Measurements from ENCODE around the gene CUX1.
"Not testable (repeated sequence)": the region's sequence is repeated elsewhere in the genome, so short reads cannot be mapped to it uniquely, and the experiment has no call there.

The CUX1 gene

DNA sequence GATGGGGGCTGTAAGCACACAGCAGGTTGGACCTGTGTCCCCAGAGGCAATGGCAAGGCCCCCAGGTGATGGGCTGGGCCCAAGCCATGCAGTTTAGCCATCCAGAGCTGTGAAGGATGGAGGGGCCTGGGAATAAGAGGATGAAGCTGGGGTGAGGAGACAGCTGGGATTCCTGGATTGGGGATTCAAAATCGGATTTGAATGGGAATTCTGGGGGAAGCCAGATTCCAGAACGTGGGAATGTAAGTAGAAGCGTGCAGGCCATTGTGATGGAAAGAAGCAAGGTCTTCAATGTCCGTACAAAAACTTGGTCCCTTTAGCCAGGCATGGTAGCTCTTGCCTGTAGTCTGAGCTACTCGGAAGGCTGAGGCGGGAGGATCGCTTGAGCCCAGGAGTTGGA lies 479.1 kb downstream of the CUX1 start:
- no peak for DNase-seq

DNA sequence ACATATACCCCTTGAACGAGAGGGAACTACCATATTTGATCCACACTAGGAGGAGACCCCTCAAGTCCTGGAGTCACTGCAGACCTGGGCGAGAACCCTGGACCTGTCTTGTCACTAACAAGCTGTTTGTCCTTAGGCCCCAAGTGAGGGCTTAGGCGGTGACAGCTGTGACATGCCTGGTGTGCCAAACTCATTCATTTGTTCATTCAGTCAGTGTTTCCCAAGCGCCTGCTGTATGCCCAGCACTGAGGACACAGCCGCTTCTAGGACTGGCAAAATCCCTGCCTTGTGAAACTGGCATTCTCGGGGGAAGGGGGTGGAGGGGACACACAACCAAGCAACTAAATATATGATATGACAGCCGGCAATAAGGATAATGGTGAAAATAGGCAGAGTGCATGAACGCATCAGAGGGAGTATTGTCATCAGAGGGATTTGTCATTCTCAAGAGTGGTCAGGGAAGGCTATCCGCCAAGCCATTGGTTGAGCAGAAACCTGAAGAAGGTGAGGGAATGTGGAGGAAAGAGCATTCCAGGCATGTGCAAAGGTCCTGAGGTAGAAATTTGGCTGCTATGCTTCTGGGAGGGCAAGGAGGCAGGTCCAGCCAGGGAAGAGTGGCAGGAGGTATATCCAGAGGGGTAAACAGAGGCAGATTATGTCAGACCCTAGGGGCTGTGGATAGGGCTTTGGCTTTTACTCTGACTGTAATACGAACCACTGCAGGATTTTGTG lies 480.2 kb downstream of the CUX1 start:
- DNase-seq, result no peak

DNA sequence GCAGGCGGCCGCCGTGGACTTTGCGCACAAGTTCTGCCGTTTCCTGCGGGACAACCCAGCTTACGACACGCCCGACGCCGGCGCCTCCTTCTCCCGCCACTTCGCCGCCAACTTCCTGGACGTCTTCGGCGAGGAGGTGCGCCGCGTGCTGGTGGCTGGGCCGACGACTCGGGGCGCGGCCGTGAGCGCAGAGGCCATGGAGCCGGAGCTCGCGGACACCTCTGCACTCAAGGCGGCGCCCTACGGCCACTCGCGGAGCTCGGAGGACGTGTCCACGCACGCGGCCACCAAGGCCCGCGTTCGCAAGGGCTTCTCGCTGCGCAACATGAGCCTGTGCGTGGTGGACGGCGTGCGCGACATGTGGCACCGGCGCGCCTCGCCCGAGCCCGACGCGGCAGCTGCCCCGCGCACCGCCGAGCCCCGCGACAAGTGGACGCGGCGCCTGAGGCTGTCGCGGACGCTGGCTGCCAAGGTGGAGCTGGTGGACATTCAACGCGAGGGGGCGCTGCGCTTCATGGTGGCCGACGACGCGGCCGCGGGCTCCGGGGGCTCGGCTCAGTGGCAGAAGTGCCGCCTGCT lies 483.3 kb downstream of the CUX1 start:
- no peak for DNase-seq

DNA sequence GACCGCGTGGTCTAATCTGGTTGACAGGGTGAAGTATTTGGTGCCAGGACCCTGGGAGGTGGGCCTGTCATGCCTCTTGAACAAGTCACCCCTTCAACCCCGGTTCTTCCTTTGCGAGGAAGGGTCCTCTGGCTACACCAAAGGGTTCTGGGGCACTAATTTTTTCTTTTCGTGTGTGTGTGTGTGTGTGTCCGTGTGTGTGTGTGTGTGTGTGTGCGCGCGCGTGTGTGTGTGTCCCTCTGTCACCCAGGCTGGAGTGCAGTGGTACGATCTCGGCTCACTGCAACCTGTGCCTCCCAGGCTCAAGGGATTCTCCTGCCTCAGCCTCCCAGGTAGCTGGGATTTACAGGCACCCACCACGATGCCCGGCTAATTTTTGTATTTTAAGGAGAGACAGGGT lies 483.9 kb downstream of the CUX1 start:
- DNase-seq, result not testable (repeated sequence)

DNA sequence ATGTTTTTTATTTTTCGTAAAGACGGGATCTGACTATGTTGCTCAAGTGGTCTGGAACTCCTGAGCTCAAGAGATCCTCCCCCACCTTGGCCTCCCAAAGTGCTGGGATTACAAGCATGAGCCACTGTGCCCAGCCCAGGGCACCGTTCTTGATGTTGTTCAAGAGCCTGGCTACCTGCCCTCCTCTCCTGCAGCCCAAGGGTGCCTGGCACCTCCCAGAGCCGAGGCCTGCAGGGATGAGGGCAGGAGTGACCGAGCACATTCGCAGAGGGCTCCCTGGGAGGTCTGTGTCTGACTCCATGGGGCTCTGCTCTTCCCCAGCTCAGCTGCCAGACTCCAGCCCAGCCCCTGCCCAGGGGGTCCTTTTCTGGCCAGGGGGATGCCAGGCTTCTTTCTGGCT lies 484.6 kb downstream of the CUX1 start:
- DNase-seq, result no peak

DNA sequence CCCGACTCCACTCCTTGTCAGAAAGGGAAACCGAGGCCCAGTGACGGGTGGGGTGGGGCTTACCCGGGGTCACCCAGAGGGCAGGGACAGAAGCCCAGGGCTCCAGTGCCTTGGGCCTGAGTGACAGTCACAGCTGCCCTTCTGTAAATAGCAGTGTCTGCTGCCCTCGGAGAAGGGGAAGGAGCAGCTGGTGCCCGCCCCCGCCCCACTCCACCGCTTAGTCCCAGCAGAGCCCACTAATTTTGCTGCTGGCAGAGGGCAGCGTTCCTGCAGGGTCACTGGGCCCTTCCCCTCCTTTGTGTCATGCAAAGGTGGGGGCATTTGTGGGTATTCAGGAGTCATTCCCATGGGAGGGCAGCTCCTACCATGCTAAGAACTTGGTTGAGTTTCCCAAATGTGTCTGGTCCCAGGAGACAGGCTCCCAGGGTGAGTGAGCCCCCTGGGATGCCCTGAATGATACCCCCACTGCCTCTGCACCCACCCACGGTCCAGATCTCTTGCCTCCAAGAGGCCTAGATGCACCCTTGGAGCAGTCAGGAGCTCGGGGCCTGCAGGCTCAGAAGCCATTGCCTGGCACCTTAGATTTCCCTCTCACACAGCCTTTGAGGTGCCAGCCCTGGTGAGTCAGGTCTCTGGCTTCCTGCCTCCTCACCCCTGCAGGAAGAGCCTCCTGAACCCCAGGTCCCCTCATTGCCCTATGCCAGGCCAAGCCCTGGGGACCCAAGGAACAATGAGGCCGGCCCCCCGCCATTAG lies 486.4 kb downstream of the CUX1 start:
- no peak for DNase-seq

DNA sequence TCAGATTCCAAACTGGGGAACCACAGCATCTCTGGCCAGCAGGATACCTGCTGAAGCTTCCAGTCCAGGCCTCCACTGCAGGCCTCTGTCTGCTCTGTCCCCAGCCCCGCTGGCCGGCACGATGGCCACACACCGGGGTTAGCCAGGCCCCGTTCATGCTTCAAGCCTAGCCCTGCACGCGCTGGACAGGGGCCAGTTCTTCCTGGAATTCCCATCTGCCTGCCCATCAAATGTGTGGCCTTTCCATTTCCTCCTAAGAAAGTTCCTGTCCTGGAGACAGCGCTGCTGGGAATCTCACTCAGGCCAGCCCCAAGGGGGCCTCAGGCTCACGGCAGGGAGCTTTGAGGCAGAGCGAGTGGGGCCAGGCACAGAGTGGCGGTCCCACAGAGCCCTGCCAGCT lies 487.2 kb downstream of the CUX1 start:
- DNase-seq, result no peak

DNA sequence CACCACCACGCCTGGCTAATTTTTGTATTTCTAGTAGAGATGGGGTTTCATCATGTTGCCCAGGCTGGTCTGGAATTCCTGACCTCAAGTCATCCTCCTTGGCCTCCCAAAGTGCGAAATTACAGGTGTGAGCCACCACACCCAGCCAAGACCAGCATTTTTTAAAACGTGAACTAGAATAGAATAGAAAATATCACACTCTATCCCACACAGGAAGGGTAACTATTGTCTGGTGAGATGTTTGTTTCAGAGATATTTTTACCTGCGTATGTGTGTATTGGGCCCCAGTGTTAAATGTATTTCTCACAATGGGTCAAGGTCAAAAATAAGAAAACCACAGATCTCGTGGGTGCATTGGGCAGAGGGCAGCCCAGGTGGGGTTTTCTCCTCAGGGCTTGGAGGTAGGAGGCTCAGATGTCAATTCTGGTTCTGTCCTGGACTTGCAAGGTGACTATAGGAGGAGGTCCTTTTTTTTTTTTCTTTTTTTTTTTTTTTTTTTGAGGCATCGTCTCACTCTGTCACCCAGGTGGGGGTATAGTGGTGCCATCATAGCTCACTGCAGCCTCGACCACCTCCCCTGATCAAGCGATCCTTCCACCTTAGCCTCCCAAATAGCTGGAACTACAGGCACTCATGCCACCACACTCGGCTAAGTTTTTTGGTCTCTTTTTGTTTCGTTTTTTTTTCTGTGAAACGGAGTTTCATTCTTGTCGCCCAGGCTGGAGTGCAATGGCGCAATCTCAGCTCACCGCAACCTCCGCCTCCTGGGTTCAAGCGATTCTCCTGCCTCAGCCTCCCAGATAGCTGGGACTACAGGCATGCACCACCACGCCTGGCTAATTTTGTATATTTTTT lies 488.2 kb downstream of the CUX1 start:
- DNase-seq, result no peak

DNA sequence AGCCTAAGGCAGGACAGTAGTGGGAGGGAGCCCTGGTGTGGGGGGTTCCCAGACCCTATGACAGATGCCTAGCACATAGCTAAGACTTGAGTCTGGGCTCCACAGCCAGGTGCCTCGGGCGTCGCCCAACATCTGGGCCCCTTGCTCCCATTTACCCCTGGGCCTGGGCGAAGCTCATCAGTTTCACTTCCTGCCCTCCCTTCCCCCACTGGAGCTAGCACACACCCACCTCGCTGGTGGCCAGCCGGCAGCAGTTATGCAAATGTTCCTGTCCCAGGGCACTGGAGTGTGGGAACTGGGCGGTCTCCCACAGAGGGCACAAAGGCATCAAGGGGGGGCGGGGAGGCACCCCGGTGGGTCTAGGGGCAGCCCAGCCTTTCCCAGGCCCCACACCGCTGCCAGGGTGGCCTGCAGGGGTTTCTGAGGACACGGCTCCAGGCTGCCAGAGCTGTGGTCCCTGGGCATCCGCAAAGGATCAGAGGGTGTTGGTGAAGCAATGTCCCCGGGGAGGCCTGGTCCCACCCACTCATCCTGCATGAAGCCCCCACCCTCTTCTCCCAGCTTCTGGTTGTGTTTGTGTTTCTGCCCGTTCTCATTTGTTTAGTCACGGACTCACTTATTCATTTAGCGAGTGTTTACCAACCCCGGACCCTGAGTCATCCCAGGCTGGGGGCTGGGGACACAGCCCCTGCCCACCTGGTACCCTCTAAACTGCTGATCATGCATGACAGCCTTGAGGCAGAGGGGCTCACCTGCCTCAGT lies 489.7 kb downstream of the CUX1 start:
- no peak for DNase-seq

DNA sequence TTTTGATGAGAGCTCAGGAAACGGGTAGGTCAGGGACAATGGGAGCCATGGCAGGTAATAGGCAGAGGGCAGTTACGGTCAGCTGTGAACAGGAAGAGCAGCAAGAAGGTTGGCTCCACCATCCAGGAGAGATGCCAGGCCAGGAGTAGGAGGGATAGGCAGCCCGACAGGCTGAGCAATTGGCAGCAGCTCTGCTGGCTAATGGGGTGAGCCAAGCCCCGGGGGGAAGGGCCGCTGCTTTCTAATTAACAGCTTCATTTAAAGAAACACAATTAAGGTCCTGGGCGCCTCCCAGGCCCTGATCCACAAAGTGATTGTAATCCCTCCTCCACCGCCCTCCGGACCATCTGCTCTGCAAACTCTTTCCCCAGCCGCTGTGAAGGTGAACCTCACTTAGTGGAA lies 493.0 kb downstream of the CUX1 start:
- no peak for DNase-seq

DNA sequence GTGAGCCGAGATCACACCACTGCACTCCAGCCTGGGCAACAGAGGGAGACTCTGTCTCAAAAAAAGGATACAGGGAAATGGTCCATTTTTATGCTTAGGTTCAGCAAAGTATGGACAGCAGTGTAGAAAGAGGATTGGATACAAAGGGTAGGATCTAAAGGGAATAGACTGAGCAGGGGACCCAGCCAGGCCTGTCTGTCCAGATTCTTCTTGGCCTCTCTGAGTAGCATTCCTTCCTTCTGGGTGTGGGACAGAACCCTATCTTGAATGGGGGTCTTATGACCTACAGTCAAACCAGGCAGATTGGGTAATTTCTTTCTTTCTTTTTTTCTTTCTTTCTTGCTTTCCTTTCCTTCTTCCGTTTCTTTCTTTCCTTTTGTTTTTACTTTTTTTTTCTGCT lies 494.9 kb downstream of the CUX1 start:
- DNase-seq, result no peak

DNA sequence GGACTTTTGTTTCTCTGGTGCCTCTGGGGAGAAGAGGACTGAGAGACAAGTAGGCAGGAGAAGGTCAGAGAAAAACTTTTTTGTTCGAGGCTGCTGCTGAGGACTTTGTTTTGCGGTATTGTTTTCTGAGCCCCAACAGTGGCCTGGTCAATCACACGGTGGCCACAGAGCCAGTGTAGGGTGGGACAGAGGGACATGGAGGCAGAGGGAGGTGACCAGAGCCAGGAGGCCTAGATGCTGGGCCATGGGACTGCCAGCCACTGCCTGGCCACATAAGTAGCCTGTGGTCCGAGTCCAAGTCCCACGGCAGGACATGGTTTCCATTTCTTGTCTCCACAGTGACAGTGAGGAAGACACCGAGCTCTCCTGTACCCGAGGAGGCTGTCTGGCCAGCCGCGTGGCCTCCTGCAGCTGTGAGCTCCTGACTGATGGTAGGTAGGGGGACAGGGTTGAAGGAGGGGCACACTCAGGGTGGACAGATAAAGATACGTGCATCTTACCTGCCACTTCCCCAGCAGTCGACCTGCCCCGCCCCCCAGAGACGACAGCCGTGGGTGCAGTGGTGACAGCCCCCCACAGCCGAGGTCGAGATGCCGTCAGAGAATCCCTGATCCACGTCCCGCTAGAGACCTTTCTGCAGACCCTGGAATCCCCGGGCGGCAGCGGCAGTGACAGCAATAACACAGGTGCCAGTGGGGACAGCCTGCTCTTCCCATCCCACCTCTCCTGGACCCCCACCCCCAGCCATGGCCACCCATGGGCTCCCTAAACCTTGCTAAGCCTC lies 496.8 kb downstream of the CUX1 start:
- no peak for DNase-seq

DNA sequence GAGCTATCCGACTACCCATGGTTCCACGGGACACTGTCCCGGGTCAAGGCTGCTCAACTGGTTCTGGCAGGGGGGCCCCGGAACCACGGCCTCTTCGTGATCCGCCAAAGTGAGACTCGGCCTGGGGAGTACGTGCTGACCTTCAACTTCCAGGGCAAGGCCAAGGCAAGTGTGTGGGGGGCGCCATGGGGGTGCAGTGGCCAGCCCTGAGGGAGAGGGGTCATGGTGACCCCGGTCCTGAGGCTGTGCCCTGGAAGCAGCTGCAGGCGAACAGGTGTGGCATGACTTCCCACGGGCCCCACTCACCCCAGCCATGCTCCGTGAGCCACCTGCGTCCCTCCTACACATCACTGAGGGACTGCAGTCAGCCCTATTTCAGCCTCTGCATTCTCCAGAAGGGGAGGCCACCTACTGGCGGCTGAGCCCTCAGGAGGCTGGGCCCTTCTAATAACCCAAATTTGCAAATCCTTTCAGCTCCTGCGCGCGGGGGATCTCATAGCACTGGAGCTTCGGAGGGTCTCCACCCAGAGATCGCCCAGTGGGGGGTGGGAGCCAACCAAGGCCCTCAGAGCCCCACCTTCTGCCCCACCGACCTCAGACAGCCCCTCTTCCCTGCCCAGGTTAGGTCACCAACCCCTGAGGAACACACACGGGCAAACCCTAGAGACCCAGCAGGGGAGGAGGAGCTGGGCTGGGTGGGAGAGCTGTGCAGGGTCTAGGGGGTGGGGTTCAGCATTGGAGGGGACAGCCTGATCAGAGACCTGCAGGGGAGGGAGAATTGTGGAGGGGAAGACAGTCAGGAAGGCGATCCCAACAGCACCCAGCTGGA lies 500.0 kb downstream of the CUX1 start:
- DNase-seq, result no peak

DNA sequence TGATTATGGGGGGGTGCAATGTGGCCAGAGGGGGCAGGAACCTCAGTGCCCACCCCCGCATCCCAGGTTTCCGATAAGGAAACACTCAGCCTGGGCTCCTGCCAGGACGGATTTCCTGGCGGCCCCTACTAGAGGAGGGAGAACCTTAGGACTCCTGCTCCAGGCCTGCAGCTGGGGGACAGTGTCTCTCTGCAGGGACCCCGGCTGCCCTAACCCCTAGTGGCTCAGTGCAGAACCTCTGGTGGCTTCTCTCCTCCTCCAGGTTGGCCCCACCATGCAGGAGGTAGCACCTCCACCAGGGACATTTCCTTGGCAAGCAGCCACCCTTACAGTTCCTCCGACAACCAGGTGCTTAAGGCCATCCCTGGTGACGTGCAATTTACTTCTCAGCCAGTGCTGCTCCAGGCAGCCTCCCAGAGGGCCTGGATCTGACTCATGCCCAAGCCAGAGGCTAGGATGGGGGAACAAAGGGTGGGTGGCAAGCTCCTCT lies 501.1 kb downstream of the CUX1 start:
- DNase-seq, result no peak

DNA sequence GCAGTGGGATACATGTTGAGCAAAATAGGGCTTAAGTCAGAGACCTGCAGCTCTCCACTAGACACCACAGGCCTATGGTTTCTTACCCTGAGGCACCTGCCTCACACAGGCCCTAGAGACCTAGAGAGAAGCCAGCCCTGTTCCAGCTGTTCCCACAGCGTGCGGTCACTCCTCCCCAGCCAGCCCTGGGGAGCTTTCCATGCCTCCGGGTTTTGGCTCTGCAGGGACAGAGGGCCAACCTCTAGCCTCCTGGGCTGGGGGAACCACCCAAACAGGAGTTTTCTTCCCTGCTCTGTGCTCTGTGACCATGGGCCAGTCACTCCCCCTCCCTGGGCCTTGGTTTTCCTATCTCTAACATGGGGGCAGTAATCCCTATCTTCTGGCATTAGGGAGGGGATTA lies 502.2 kb downstream of the CUX1 start:
- no peak for DNase-seq

DNA sequence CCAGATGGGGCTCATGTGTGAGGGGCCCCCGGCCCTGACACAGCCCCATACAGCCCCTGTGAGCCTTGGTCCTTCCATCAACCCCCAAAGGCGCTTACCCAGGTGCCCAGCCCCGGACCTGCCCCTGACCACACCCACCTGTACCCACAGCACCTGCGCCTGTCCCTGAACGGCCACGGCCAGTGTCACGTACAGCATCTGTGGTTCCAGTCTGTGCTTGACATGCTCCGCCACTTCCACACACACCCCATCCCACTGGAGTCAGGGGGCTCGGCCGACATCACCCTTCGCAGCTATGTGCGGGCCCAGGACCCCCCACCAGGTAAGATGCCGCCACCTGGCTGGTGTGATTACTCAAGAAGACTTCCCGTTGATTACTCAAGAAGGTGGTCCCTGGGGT lies 502.8 kb downstream of the CUX1 start:
- DNase-seq, result no peak

DNA sequence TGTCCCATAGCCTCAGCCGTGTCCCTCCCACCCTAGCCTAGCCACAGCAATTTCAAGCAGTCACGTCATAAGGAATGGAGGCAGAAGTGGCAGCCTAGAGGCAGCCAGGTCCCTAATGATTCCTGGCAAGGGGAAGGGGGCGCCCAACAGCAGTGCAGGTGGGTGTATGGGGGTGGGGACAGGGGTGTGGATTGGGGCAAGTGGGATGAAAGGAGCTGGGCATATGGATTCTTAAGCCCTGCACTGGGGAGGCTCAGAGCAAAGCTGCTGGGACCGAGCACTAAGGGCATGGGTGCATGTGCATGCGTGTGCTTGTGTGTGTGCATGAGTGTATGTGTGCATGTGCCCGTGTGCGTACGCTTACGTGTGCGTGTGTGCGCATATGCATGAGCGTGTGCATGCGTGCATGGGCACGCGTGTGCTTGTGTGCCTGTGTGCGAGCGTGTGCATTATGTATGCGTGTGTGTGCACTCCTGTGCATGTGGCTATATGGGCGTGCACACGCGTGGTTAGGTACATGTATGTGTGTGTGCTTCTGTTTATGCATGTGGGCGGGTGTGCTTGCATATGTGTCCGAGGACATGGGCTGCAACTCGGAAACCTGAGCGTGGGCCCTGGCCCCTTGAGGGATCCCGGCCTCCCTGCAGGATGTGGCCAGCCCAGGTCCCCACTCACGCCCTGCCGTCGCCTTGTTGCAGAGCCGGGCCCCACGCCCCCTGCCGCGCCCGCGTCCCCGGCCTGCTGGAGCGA lies 503.4 kb downstream of the CUX1 start:
- DNase-seq, result no peak

DNA sequence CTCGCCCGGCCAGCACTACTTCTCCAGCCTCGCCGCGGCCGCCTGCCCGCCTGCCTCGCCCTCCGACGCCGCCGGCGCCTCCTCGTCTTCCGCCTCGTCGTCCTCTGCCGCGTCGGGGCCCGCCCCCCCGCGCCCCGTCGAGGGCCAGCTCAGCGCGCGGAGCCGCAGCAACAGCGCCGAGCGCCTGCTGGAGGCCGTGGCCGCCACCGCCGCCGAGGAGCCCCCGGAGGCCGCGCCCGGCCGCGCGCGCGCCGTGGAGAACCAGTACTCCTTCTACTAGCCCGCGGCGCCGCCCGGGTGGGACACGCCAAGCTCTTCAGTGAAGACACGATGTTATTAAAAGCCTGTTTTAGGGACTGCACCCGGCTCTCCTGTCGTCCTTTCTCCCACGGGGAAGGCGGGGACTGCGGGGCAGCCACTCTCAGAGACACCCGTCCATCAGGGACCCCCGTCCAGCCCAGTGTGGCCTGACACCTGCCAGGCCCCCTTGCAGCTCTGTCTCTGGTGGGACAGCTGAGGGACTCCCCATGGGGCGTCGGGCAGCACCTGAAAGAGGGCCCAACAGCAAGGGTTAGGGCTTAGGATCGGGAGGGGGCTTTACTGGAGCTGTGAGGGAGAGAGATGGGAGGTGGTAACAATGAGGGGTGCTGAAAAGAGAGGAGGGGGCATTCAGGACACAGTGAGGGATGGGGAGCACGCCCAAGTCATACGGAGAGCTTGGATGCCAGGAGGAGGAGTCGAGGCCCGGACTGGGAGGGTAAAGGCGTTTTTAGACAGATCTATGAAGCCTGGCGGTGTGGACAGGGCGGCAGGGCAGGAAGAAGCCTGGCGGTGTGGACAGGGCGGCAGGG lies 504.1 kb downstream of the CUX1 start:
- no peak for DNase-seq

DNA sequence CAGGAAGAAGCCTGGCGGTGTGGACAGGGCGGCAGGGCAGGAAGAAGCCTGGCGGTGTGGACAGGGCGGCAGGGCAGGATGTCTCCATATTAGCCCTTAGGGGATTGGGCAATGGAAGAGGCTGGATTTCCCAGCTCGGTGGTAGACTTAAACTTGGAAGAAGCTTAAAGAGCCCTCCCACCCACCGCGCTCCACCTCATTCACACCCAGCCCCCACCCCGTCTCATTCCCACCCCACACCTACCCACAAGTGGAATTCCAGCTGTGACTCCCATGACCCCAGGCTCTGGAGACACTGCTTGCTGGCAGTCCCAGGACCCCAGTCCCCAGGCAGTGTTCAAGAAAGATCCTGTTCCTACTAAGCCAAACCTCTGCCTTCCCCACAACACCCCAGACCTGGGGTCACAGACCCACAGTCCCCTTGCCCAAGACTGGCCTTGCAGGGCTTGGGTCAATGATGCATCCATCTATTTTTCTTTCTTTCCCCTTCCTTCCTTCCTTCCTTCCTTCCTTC lies 504.8 kb downstream of the CUX1 start:
- no peak for DNase-seq
